Right renal cortex interstitium (tissue), 3 donors: Measurements from ENCODE around the gene SPEG. TPM values are rescaled to one million over a fixed set of nuclear protein-coding genes. Genes with fewer than 3 reads are reported as not detected.

Experiments used
- DNase-seq, 3 donors: peaks; one replicate each; pipeline ENCODE4 v3.0.0-alpha.2; 2013; ENCODE audit warnings: low read depth in 3 of 3, low spot score in 2 of 3
- polyA plus RNA-seq, 3 donors: library from polyadenylated mRNA; unstranded; fragments of 120-200 nt; gene quantifications; one replicate each; pipeline ENCODE4 v1.2.1, GENCODE V29; 2013; ENCODE audit not compliant: insufficient read length in 3 of 3

The SPEG gene
- polyA plus RNA-seq, 3 donors: 9.2 to 11.2 (median 9.4) TPM

DNA sequence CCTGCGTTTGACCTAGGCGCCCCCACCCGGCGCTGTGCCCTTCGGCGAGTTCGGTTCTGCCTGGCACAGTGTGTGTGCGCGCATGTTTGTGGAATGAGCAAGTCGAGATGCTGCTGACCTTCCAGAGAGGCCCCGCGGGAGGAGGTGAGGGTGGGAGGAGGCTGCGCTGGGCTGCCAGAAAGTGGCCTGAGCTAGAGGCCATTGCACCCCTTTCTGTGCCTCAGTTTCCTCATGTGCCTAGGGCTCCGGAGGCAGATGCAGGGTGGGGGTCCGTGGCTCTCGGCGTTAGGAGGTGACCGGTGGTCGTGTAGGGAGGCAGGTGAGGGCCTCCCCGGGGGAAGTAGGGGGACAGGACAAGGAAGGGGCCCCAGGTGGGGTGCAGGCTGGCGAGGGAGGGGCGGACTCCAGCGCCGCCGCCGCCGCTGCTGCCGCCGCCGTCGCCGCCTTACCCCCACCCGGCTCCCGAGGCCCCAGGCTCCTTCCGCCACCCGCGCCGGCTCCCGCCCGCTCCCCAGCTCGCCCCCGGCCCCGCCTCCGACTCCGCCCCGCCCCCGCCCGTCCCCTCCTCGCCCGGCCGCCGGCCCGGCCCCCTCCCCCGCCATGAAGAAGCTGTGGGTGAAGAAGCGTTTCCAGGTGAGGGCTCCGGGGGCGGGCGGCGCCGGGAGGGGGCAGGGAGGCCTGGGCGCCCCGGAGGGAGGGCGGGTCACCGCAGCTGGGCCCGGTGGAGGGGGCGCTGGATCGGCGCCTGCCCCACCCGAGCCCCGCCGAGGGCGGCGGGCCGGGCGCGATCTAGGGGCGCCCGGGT is 7.0 kb downstream of the SPEG start:
- no peak for DNase-seq

DNA sequence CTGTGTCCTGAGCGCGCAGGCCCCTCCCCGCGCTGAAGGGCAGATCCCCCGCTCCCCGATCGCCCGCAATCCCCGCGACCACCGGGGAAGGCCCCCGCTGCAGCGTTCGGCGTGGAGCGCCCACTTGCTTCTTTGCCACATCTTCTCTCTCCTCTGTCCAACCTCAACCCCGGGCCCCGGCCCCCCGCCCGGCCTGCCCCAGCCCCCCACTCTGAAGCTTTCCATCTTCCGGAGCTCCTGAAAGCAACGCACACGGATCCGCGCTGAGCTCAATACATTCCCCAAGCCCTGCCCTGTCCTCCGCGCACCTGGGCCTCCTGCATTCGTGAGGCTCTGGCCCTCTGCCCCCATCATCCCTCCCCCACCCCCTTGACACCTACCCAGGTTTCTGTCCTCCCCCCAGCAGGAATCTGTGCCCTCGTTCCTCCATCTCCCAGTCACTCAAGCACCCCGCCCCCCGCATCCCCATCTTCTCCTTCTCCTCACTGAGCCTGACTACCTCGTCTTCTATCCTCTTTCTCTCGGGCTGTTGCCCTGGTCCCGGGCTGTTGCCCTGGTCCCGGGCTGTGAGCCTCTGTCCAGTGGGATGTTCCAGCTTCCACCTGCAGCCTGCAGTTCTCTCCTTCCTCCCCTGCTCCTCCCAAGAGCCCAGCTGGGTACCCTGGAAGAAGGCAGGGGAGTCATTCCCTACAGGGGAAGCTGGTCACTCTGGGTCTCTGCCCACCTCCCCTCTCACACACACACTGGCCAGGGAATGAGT is 7.8 kb downstream of the SPEG start:
- no peak for DNase-seq

DNA sequence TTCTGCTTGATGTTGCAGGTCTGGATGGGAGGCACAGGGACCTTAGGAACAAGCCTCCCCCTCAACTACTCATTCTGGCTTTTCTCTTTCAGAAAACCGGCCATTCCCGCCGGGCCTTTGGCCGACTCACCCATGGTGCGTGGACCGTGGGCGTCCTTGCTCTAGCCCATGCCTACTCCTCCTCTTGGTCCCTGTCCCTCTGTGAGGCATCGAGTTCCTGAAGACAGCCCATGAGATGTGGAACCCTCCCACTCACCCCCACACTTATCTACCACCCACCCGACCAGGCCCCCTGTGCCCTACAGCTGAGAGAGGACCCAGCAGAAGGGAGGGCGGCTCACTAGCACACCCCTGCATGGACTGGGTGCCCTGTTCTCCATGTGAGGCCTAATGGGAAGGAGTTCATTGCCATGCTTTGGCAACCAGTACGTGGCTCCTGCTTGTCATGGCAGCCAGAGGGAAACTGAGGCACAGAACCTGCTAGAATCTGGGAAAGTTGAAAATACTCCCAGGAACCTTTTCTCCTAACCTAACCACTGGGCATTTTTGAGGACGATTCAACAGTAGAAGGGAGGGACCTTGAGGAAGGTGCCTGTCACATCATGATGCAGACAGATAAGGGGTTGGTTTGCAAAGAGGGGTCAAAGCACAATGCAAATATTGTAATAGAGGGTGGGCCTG is 8.5 kb downstream of the SPEG start:
- no peak for DNase-seq

DNA sequence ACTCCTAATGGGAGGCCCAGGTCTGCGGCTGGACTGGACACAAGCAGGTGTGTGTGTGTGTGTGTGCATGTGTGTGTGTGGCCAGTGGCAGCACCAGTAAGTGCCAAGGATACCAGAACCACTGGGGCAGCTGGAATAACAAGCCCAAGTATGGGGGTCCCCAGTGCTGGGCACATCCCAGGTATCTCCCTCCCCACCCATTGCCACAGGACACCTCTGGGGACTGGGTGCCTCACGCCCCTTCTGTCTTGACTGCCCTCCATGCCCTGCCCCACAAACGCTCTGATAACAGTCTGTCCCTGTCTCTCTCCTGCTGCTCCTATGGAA is 9.0 kb downstream of the SPEG start:
- no peak for DNase-seq

DNA sequence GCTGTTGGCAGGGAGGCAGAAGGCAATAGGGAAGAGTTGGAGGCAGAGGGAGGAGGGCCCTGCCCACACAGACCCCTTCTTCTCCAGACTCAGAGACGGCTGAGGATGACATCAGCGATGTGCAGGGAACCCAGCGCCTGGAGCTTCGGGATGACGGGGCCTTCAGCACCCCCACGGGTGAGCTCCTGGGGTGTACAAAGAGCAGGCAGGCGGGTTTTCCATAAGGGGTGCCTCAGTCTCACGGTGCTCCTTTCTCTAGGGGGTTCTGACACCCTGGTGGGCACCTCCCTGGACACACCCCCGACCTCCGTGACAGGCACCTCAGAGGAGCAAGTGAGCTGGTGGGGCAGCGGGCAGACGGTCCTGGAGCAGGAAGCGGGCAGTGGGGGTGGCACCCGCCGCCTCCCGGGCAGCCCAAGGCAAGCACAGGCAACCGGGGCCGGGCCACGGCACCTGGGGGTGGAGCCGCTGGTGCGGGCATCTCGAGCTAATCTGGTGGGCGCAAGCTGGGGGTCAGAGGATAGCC is 10.0 kb downstream of the SPEG start:
- DNase-seq: no peak

DNA sequence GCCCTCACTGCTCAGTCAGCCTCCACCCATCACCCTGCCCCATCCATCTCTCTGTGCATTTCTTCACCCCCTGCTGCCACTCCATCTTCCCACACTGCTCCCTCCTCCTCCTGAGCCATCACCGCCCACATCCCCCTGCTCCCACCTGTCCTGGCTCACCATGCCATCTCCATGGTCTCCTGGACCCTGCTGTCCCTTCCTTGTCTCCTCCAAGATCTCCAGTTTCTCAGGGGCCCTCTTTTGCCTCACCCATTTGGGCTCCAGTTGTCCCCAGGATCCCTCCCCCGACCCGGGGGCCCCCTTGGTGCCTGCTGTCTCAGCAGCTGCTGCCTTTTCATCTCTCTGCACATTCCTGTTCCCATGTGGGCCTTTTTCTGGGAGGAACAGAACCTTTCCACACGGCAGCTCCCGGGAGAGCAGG is 10.6 kb downstream of the SPEG start:
- no peak for DNase-seq

DNA sequence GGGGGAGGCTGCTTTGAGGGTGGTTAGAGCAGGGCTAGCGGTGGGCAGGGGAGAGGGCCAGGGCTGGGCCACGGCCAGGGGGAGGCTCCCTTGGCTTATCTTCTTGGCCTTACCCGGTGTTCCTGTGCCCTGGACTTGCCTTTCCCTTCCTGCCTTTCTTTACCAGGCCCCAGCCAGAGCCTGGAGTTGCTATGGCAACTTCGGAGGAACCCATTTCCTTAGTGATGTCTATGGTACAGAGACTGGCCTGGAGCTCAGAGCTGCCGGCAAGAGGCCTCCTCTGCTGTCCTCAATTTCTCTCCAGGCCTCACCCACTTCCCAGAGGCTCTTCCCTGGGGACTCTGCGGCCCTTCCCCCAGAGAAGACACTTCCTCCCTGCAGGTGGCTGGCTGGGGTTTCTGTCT is 11.5 kb downstream of the SPEG start:
- DNase-seq: no peak

DNA sequence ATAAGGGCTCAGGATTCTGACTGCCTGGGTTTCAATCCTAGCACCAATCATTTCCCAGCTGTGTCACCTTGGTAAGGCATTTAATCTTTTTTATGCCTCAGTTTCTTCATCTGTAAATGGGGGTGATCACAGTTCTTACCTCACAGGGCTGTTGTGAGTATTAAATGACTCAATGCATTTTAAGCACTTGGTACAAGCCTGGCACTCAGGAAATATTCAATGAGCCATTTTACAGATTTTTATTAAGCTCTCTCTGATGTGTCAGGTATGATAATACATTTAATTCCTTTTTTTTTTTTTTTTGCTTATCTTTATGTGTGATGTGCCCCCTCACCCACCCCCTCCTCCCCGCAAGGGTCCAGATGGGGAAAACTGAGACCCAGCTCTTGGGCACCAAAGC is 12.0 kb downstream of the SPEG start:
- DNase-seq: no peak

DNA sequence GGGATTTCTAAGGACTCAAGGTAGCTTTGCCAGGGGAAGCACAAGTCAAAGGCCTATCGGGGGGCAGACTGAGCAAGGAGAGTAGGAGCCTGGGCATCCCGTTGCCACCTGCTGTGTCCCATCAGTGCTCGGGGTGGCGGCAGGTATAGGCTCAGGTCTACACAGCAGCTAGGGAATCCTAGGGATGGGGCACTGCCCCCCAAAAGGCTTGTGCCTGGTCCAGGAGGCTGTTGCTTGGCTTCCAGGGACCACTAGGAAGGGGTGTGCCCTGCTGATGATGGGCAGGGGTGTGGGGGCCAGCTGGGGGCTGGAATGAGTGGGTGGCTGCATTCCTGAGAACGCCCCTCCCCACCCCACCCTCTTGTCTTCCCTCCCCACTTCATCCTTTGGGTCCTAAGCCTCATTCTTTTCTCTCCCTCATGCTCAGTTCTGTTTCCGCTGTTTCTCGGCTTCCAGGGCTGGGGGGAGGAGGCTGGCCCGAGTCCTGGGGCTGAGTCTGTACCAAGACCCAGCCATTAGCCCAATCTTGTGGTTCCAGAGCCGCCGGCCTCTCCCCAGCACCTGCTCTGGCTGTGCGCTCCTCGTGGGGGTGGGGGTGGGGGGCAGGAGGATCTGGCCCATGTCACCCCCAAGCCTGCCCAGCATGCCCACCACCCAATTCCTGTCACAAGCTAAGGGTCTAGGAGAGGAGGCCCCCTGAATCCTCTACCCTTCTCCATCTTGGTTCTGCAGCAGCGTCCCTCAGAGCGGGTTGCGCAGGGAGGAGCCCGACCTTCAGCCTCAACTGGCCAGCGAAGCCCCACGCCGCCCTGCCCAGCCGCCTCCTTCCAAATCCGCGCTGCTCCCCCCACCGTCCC is 12.8 kb downstream of the SPEG start:
- no peak for DNase-seq

DNA sequence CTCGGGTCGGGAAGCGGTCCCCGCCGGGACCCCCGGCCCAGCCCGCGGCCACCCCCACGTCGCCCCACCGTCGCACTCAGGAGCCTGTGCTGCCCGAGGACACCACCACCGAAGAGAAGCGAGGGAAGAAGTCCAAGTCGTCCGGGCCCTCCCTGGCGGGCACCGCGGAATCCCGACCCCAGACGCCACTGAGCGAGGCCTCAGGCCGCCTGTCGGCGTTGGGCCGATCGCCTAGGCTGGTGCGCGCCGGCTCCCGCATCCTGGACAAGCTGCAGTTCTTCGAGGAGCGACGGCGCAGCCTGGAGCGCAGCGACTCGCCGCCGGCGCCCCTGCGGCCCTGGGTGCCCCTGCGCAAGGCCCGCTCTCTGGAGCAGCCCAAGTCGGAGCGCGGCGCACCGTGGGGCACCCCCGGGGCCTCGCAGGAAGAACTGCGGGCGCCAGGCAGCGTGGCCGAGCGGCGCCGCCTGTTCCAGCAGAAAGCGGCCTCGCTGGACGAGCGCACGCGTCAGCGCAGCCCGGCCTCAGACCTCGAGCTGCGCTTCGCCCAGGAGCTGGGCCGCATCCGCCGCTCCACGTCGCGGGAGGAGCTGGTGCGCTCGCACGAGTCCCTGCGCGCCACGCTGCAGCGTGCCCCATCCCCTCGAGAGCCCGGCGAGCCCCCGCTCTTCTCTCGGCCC is 13.6 kb downstream of the SPEG start:
- no peak for DNase-seq

DNA sequence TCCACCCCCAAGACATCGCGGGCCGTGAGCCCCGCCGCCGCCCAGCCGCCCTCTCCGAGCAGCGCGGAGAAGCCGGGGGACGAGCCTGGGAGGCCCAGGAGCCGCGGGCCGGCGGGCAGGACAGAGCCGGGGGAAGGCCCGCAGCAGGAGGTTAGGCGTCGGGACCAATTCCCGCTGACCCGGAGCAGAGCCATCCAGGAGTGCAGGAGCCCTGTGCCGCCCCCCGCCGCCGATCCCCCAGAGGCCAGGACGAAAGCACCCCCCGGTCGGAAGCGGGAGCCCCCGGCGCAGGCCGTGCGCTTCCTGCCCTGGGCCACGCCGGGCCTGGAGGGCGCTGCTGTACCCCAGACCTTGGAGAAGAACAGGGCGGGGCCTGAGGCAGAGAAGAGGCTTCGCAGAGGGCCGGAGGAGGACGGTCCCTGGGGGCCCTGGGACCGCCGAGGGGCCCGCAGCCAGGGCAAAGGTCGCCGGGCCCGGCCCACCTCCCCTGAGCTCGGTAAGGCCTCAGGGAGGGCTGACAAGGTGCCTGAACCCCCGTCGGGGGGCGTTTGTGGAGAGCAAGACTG is 14.2 kb downstream of the SPEG start:
- DNase-seq: no peak

DNA sequence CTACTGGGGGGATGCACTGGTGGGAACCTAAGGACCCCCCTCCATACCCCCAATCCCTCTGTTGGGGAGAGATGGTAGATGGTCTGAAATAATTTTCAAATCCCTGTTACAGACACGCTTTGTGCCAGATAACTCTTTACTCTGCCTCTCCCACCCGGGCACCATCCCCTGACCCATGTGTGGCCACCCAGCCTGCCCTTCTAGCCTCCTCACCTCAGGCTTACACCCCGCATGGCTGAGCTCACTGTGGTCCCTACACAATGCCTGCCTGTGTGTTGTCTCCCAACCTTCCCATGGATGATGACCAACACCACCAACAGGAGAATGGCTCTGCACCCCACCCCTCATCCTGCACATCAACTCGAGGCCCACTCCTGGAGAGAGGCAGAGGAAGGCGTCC is 15.0 kb downstream of the SPEG start:
- no peak for DNase-seq

DNA sequence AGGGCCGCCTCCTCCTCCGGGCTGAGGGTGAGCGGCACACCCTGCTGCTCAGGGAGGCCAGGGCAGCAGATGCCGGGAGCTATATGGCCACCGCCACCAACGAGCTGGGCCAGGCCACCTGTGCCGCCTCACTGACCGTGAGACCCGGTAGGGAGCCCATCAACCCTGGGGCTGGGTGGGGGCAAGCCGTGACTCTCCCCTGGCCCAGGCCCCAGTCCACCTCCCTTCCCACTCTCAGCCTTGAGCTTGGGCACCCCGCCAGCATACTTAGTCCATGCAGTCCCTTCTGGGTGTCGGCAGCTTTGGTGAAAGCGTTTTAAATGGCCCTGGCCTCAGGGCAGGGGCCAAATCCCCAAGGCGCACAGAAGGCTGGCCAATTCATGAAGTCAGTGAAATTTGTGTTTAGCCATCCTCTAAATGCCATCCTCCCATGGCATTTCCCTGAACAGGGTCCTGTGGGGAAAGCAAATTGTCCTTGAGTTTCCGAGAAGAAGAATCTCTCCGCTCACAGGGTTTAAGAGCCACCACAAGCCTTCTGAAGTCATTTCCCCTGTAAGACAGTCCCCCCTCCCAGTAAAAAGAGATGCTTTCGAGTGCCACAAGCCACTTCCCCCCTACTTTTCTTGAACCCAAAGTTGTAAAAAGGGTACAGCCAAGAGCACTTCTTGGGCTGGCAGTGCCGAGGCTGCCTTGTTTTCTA is 17.2 kb downstream of the SPEG start:
- no peak for DNase-seq

DNA sequence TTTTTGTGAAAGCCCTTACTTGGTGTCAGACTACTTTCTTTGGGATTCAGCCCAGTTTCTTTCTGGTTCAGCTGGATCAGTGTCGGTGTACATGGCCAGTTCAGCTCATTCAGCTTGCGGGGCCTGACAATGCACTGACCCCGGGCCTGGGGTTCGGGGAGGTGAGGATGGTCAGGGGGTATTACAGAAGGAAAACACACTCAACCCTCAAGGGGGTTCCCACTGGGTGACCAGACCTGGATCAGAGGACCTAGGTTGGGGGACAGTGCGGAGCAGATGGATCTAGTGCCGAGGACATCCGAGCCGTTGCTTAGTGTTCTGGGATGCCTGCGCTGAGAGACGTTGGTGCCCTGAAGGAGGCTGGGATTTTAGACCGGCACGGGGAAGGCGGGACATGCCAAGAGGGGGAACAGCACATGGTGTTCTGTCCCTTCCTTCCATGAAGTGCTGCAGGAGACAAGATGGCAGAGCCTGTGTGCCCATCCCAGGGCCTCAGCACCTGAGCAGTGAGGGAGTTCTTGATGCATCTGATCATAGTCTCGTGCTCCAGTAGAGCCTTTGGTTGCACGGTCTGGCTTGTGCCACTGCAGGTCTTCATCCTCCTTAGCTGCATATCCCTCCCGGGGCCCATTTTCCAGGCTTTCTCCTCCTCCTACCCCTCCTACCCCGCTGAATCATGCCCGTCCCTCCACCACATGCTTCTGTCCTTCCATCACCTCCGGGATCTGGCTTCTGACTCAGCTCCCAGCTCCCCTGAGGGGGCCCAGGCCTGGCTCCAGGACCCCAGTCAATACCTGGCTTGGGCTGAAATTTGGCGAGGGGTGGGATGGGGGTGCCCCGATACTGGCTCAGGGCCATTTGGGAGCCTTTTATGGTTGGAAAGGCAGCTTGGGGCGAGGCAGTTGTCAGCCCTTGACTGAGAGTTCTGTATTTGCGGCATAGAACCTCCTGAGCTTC is 18.0 kb downstream of the SPEG start:
- DNase-seq: no peak

DNA sequence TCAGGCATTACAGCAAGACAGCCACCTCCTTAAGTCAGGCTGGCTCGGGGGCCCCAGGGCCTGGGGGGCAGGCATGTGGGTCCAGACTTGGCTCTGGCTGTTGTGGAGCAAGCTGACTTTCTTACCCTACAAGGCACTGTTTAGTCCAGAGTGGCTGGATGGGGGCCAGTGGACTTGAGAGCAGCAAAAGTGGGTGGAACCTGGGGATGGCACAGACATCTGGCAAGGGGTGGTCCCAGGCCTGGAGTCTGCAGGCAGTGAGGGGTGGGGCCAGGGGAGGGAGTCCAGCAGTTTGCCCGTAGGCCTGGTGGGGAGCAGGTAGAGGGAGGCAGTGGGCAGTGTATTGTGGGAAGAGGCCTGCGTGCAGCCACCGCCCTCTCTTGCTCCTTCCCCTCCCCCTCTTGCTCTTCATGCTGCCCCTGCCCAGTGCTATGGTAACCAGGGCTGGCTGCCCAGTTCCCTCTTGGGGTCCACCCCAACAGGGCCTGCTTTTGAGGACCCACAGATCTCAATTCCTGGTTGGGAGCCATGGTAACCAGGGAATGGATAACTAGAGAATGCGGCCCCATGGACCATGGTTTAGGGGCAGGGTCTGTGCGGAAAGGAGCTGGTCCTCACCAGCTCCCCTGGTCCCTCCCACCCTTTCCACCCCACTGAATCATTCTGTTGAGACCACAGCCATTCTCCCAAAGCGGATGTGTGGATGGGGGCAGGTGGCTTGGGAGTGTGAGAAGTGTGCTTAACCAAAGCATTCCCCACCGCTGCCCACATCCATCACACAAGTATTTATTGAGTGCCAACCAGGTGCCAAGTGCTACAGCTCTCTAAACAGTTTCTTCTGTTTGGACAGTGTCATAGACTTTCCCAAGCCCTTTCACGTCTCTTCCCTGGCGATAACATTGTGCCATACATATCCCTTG is 19.3 kb downstream of the SPEG start:
- no peak for DNase-seq

DNA sequence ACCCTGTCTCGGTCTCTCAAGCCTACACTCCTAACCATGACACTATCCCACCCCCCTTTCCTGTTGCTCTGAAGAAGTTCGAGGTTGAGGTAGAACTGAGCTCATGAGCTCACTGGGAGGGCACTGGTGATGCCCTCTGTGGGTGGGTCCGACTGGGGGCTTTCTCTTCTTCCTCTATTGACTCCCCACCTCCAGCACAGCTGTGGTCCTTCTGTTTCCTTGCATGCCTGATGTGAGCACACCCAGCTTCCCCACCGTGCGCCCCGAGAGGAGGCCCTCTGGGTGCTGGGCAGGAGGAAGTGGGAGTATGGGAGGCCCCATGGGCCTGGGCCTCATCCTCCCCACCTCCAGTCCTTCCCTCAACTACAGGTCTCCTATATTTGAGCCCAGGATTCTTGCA is 20.9 kb downstream of the SPEG start:
- DNase-seq: no peak

DNA sequence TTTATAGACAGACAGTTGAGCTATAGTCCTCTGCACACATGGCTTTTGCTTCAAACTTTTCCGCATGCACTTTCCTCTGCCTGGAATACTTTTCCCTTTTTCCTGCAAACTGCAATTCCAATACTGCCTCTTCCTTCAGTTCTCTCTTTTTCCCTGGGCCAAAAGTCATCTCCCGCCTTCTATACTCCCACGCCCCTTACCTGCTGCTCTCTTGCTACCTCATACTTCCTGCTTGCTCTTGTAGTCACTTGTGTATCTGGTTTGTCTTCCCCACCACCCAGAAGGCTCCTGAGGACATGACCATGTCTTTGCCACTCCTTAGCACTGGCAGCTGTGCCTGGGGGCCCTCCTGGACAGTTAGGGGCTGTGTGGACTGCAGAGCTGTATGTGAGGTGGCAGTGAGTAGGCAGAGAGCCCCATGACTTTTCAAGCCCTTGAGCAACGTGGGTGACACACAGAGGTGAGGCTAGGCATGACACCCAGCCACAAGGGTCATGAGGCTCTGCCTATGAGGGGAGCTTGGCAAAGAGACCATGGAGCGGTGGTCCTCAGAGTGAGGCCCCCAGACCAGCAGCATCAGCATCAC is 23.2 kb downstream of the SPEG start:
- no peak for DNase-seq
